Measurements from ENCODE around the gene IFI35. TPM values are rescaled to one million over a fixed set of nuclear protein-coding genes. Genes with fewer than 3 reads are reported as not detected.
"Not testable (repeated sequence)": the region's sequence is repeated elsewhere in the genome, so short reads cannot be mapped to it uniquely, and the experiment has no call there.

Gene IFI35
- total and polyA plus RNA-seq, 2 donors (not counting 1 experiment from before 2014, with no cell fraction given): 34.5 to 52.0 TPM

DNA sequence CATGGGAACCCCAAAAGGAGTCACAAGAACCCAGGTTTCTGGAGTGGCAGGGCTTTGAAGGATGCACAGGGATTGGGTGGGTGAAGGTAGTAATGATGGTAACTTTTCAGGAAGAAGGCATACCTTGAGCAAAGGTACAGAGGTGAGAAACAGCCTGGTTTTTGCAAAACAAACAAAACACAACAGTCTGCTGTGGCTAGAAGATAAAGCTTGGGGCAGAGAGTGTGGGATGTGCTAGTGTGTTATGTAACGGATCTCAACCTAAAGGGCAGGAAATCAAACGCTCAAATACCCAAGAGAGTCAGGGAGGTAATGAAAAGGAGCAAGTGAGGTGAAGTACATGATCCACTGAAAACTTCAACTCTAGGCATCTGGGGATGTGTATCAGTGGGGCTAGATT lies 31.3 kb upstream of the IFI35 start:
- Histone ChIP-seq H3K9ac (ENCODE audit: insufficient read depth, low read length) (no peak overlapping the region), H3K9me3 (ENCODE audit: control insufficient read depth, insufficient read depth, low read depth, low read length) (no peaks in the 10 kb centered on the region), H4K20me1 (ENCODE audit: control insufficient read depth, extremely low read depth, insufficient read depth, low read length) (no peaks in the 10 kb centered on the region), H3K27ac (ENCODE audit: insufficient read depth, low read length) (no peak overlapping the region), H3K4me1 (ENCODE audit: control insufficient read depth, extremely low read depth, insufficient read depth, low read length) (peaks cover 2% of the 10 kb centered on the region), H3K36me3 (ENCODE audit: control insufficient read depth, insufficient read depth, low read length) (no peaks in the 10 kb centered on the region), H2AFZ (ENCODE audit: low read length) (no peak overlapping the region), H3K27me3 (ENCODE audit: control insufficient read depth, insufficient read depth, low read length) (no peaks in the 10 kb centered on the region), H3K4me2 (ENCODE audit: extremely low read depth, insufficient read depth, low read length) (no peak overlapping the region), H3K79me2 (ENCODE audit: control insufficient read depth, insufficient read depth, low read length) (no peaks in the 10 kb centered on the region), H3K4me3 (replicated peaks in 1 of 4; ENCODE audit: control extremely low read depth in 1 of 4, insufficient read depth in 1 of 4, low read depth in 3 of 4, low read length in 4 of 4) (no peak overlapping the region)
- DNase-seq (ENCODE audit: low read depth in 2 of 2): no peak
- TF ChIP-seq CTCF (conservative IDR thresholded peaks at IDR 0.05 in 1 of 2, IDR thresholded peaks at IDR 0.05 in 1 of 2; ENCODE audit: low read depth in 1 of 2, low read length in 2 of 2): no peak
- TF ChIP-seq EZH2 (IDR thresholded peaks at IDR 0.05; ENCODE audit: low read length, missing control alignments): no peak

- not testable (repeated sequence) for H3K4me1 ChIP-seq (ENCODE audit: control insufficient read depth, extremely low read depth, insufficient read depth, low read length); DNase-seq (ENCODE audit: low read depth in 2 of 2); H3K27ac ChIP-seq (ENCODE audit: insufficient read depth, low read length); H3K27me3 ChIP-seq (ENCODE audit: control insufficient read depth, insufficient read depth, low read length); H3K9ac ChIP-seq (ENCODE audit: insufficient read depth, low read length); H2AFZ ChIP-seq (ENCODE audit: low read length); H4K20me1 ChIP-seq (ENCODE audit: control insufficient read depth, extremely low read depth, insufficient read depth, low read length); H3K36me3 ChIP-seq (ENCODE audit: control insufficient read depth, insufficient read depth, low read length); H3K79me2 ChIP-seq (ENCODE audit: control insufficient read depth, insufficient read depth, low read length); H3K9me3 ChIP-seq (ENCODE audit: control insufficient read depth, insufficient read depth, low read depth, low read length); H3K4me2 ChIP-seq (ENCODE audit: extremely low read depth, insufficient read depth, low read length); H3K4me3 ChIP-seq (replicated peaks in 1 of 4; ENCODE audit: control extremely low read depth in 1 of 4, insufficient read depth in 1 of 4, low read depth in 3 of 4, low read length in 4 of 4)
Observed at GRCh38 chr17:42975701-42976100, 30.9 kb upstream of the IFI35 start.

GRCh38 chr17:42979511-42980273 lies 26.9 kb upstream of the IFI35 start, which contains the start of gene PTGES3L:
Gene PTGES3L (minus strand): TSS chr17:42980080. CDS start chr17:42980053, 27 bp downstream.
- peak within 1 kb of the TSS; percentile 79 for H2AFZ ChIP-seq (ENCODE audit: low read length)
- H3K27ac ChIP-seq (ENCODE audit: insufficient read depth, low read length): peak within 1 kb of the TSS; percentile 77
- H3K4me2 ChIP-seq (ENCODE audit: extremely low read depth, insufficient read depth, low read length): peak within 1 kb of the TSS; percentile 99
- H3K79me2 ChIP-seq (ENCODE audit: control insufficient read depth, insufficient read depth, low read length): peaks cover 18% of the 10 kb centered on the region
- H3K27me3 ChIP-seq (ENCODE audit: control insufficient read depth, insufficient read depth, low read length): no peaks in the 10 kb centered on the region
- no peaks in the 10 kb centered on the region for H3K36me3 ChIP-seq (ENCODE audit: control insufficient read depth, insufficient read depth, low read length)
- H3K9me3 ChIP-seq (ENCODE audit: control insufficient read depth, insufficient read depth, low read depth, low read length): no peaks in the 10 kb centered on the region
- no peaks in the 10 kb centered on the region for H4K20me1 ChIP-seq (ENCODE audit: control insufficient read depth, extremely low read depth, insufficient read depth, low read length)
- H3K4me3 ChIP-seq (replicated peaks in 1 of 4; ENCODE audit: control extremely low read depth in 1 of 4, insufficient read depth in 1 of 4, low read depth in 3 of 4, low read length in 4 of 4): peak within 1 kb of the TSS; percentile 85 to 95 (median 90)
- peak; percentile 26 to 63 for DNase-seq (ENCODE audit: low read depth in 2 of 2)
- peak within 1 kb of the TSS; percentile 82 for H3K9ac ChIP-seq (ENCODE audit: insufficient read depth, low read length)
- no peak for TF ChIP-seq CTCF (conservative IDR thresholded peaks at IDR 0.05 in 1 of 2, IDR thresholded peaks at IDR 0.05 in 1 of 2; ENCODE audit: low read depth in 1 of 2, low read length in 2 of 2)
- no peak for TF ChIP-seq EZH2 (IDR thresholded peaks at IDR 0.05; ENCODE audit: low read length, missing control alignments)
- peaks cover 6% of the 10 kb centered on the region for H3K4me1 ChIP-seq (ENCODE audit: control insufficient read depth, extremely low read depth, insufficient read depth, low read length)

Data from fibroblast of lung (primary cell).